ENCODE data around the gene MAP3K6.

GRCh38 chr1:27342778-27343638 is 23.8 kb downstream of the MAP3K6 start:
- TF ChIP-seq CTCF (conservative IDR thresholded peaks at IDR 0.05) (no peak), EZH2 (IDR thresholded peaks at IDR 0.05; ENCODE audit: low read depth) (no peak)

Data from PC-9 (cell line).